NCI-H2107 treated with DMSO at 0.1 percent for 48 hours (cell line): ENCODE measurements around the gene SOS1.

Experiments
- DNase-seq: peaks from one replicate; lab custom pipeline; 2025; ENCODE audit not compliant: unreplicated experiment; lab: John Stamatoyannopoulos, UW

SOS1 gene

DNA sequence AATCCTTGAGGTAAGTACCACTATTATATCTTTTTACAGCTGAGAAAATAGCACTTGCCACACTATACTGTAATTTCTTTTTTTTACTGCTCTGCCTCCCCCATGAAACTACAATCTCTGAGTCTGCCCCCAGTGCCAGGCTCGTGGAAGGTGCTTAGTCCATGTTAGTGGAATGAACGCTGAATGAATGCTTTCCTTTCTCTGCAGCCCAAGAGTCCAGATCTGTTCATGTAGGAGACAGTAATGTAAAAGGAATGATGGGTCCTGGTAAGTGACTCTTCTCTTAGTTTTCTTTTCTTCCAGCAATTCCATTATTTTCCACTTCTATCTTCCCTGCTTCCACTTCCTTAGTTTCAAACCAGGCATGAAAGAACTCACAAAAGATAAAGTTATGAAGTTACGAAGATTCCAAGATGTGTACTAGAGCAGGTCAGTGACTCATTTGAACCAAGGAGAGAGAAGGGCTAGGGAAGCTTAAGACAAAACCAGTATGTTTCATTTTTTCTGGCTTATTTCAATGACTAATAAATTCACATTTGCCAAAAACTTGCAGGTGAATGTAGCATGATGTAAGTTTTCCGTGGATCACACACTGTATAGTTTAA, 185.2 kb downstream of the SOS1 start:
- no peak for DNase-seq

DNA sequence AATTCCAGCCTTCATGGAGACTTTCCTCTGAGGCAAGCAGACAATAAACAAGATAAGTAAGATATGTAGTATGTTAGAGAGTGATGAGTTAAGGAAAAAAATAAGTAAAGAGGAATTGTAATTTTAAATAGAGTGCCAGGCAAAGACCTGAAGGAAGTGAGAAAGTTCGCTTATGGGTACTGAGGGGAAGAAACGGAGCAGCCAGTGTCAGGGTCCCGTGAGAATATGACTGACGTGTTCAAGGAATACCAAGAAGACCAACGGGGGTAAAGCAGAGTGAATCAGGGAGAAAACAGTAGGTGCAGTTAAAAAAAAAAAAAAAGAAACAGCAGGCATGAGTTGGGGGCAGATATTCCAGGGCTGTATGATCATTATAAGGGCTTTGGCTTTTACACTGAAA, 186.1 kb downstream of the SOS1 start:
- no peak for DNase-seq

DNA sequence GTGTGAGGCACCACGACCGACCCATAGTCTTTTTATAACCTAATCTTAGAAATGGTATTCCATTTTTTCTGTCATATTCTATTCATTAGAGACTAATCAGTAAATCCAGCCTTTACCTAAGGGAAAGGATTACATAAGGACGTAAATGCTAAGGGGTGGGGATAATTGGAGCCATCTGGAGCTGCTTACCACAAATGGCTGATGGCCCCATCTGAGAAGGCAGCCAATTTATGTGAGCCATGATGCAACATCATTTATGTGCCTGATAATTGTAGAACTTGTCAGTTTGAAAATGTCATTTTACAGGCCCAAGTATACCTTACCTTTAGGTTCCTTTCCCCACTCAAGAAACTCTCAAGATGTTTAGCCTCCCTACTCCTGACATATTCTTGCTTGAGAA, 187.2 kb downstream of the SOS1 start:
- no peak for DNase-seq

DNA sequence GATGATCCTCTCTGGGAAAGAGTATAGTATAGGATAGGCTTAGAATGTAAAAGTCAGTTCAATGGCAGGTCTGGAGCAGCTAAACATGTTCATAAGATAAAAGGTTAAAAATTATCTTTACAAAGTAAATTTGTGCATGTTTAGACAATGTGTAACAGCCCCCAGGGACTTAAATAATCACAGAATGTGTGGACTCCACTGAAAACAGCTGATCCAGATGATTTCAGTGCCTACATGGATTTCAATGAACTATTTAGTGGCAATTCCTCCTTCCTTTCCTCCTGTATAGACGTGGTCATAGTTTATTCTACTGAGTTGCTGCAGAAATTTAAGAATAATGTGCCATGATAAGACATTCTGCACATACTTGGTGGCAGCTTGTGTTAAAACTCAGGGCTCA, 188.3 kb downstream of the SOS1 start:
- no peak for DNase-seq
